Neural cell (in vitro differentiated cells): ENCODE measurements around the gene POLR2J3. TPM values are rescaled to one million over a fixed set of nuclear protein-coding genes. Genes with fewer than 3 reads are reported as not detected.
"Not testable (repeated sequence)": the region's sequence is repeated elsewhere in the genome, so short reads cannot be mapped to it uniquely, and the experiment has no call there.

Experiments
- H2AFZ ChIP-seq: fragments of 200-600, 300-800 bp; sonication (generic), shearing (Covaris generic); 2 replicates; pipeline ENCODE4 v1.6.0; 2014; ENCODE audit warnings: low read depth, mild to moderate bottlenecking, antibody characterized with exemption, low read length, moderate library complexity
- H3F3A ChIP-seq: fragments of 200-600 bp; shearing (Covaris generic); 2 replicates; pipeline ENCODE4 v1.6.1; 2016; ENCODE audit warnings: mild to moderate bottlenecking, moderate library complexity, mixed read lengths, antibody characterized with exemption, low read length; ENCODE audit not compliant: insufficient read depth, poor library complexity, severe bottlenecking
- H3K27ac ChIP-seq: fragments of 200-600, 300-800 bp; sonication (generic), shearing (Covaris generic); 2 replicates; pipeline ENCODE4 v1.5.1; 2014; ENCODE audit warnings: mild to moderate bottlenecking, low read length, moderate library complexity
- H3K27me3 ChIP-seq: fragments of 300-800, 200-600 bp; sonication (generic), shearing (Covaris generic); 2 replicates; pipeline ENCODE4 v1.6.0; 2014; ENCODE audit warnings: mild to moderate bottlenecking, low read depth, low read length, moderate library complexity; ENCODE audit not compliant: insufficient read depth
- H3K36me3 ChIP-seq: fragments of 300-800, 200-600 bp; sonication (generic), shearing (Covaris generic); 2 replicates; pipeline ENCODE4 v1.5.1; 2014; ENCODE audit warnings: mild to moderate bottlenecking, antibody characterized with exemption, low read length, moderate library complexity; ENCODE audit not compliant: insufficient read depth
- H3K4me2 ChIP-seq: fragments of 300-800, 200-600 bp; sonication (generic), shearing (Covaris generic); 2 replicates; pipeline ENCODE4 v1.6.0; 2014; ENCODE audit warnings: mild to moderate bottlenecking, low read length
- H3K4me3 ChIP-seq: fragments of 300-800, 200-600 bp; sonication (generic), shearing (Covaris generic); 2 replicates; pipeline ENCODE4 v1.5.1; 2014; ENCODE audit warnings: mild to moderate bottlenecking, low read length, moderate library complexity
- H3K79me2 ChIP-seq: fragments of 200-600 bp; shearing (Covaris generic); replicated peaks from 2 replicates; pipeline ENCODE4 v1.6.0; 2014; ENCODE audit warnings: mild to moderate bottlenecking, low read length, moderate library complexity; ENCODE audit not compliant: insufficient read depth
- H3K9ac ChIP-seq: fragments of 300-800, 200-600 bp; sonication (generic), shearing (Covaris generic); 2 replicates; pipeline ENCODE4 v1.6.1; 2016; ENCODE audit warnings: mild to moderate bottlenecking, low read length, mixed read lengths
- H3K9me2 ChIP-seq: fragments of 200-600 bp; shearing (Covaris generic); 2 replicates; pipeline ENCODE4 v1.6.1; 2016; ENCODE audit warnings: mild to moderate bottlenecking, low read length, mixed read lengths; ENCODE audit not compliant: insufficient read depth
- H3K9me3 ChIP-seq: fragments of 200-600, 300-800 bp; sonication (generic), shearing (Covaris generic); 2 replicates; pipeline ENCODE4 v1.6.1; 2016; ENCODE audit warnings: mild to moderate bottlenecking, mixed run types, low read length, moderate library complexity, mixed read lengths
- H4K20me1 ChIP-seq: fragments of 200-600 bp; shearing (Covaris generic); 2 replicates; pipeline ENCODE4 v1.6.1; 2016; ENCODE audit warnings: mild to moderate bottlenecking, mixed run types; ENCODE audit not compliant: insufficient read depth
- polyA plus RNA-seq: library from polyadenylated mRNA; depleted of rRNA; stranded (reverse); fragments of >200 nt; gene quantifications from 2 replicates; pipeline ENCODE4 v1.2.3, GENCODE V29; 2014

POLR2J3 gene
- polyA plus RNA-seq, 1 donor from 2014 or later: 16.8 TPM

DNA sequence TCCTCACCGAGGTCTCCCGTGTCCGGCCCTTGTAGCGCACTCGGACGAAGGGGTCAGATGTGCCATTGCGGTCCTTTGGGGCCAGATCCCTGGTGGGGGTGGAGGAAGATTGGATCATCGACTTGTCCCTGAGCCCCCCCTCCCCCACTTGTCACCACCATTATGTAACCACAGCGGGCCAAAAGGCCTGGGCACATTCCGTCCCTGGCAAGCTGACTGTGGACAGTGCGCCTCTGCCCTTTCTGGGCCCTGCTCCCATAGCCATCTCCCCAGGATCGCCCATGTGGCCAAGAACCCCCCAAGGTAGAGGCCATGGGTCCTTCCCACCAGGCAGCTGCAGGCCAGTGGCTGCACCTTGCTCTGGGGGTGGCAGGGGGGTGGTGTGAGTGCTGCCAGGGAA, 29.9 kb upstream of the POLR2J3 start:
- not testable (repeated sequence) for H4K20me1 ChIP-seq, H2AFZ ChIP-seq, H3K9ac ChIP-seq, H3K27ac ChIP-seq, H3K4me2 ChIP-seq, H3K9me2 ChIP-seq, H3K27me3 ChIP-seq, H3K9me3 ChIP-seq, H3F3A ChIP-seq, H3K79me2 ChIP-seq, H3K4me3 ChIP-seq, H3K36me3 ChIP-seq

DNA sequence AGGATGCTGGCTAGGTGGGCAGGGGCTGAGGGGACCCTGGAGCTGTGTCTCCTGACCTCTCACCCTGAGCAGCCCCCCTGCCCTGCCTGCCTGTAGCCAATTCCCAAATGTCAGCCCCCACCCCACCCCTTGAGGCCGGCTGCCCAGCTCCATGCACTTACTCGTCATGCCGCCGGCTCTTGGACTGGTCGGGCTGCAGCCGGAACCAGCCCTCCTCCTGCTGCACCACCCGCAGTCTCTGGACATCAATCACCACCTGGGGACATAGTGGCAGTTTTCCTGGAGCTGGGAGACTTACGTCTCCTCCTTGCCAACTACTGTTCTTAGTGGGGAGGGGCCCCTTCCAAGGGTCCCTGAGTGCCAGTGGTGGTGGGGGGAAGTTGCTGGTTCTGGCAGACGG, 27.3 kb upstream of the POLR2J3 start:
- H3K9me2 ChIP-seq, H4K20me1 ChIP-seq, H3F3A ChIP-seq, H3K79me2 ChIP-seq, H3K9ac ChIP-seq, H3K4me3 ChIP-seq, H3K4me2 ChIP-seq, H2AFZ ChIP-seq, H3K27ac ChIP-seq, H3K36me3 ChIP-seq, H3K27me3 ChIP-seq, H3K9me3 ChIP-seq: not testable (repeated sequence)

DNA sequence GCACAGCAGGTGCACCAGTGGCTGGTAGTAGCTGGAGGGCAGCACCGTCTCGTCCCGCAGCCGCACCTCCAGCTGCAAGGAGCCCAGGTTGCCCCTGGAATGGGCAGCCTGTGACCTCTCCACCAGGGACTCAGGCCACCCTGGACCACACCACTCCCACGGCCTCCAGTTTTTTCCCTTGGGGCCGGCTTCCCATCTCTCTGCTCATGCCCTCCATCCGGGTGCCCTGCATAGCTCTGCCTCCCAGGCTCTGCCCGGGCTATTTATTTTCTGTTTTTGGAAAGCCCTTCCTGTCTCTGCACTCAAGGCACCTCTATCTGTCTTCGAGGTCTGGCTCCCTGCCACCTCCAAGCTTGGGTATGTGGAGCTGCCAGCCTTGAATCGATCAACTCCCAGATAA, 23.7 kb upstream of the POLR2J3 start:
- not testable (repeated sequence) for H4K20me1 ChIP-seq, H3K9ac ChIP-seq, H3F3A ChIP-seq, H3K4me3 ChIP-seq, H3K9me2 ChIP-seq, H3K9me3 ChIP-seq, H3K4me2 ChIP-seq, H2AFZ ChIP-seq, H3K27ac ChIP-seq, H3K27me3 ChIP-seq, H3K79me2 ChIP-seq, H3K36me3 ChIP-seq

DNA sequence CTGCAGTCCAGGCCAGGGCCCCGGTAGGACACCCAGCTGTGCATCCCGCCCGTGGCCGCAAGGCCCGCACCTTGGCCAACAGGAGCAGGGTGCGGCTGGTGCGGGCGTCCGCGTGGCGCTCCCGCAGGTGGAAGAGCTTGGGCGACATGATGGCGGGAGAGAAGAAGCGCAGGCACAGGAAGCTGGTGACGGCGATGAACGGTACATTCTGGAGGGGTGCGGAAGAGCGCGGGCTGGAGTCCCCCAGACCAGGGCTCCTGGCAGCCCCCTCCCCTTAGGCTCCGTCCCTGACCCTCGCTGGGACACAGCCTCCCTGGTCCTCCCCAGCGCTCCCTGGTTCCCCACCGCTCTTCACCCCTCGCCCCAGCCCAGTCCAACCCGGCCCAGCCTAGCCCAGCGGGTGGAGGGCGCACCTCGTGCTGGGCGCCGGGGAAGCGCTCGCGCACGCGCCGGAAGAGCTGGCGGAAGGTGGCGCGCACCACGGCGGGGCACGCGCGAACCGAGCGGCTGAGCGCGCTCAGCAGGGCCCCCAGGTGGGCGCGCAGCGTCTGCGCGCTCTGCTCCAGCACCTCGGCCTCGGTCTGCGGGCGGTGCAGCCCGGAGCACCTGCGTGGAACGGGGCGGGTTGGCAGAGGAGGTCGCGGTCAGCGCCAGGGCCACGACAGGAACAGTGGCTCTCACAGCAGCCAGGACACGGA, 21.4 kb upstream of the POLR2J3 start:
- H3K9ac ChIP-seq, H3F3A ChIP-seq, H3K27ac ChIP-seq, H3K4me2 ChIP-seq, H3K36me3 ChIP-seq, H3K27me3 ChIP-seq, H3K9me3 ChIP-seq, H3K9me2 ChIP-seq, H2AFZ ChIP-seq, H4K20me1 ChIP-seq, H3K4me3 ChIP-seq, H3K79me2 ChIP-seq: not testable (repeated sequence)

DNA sequence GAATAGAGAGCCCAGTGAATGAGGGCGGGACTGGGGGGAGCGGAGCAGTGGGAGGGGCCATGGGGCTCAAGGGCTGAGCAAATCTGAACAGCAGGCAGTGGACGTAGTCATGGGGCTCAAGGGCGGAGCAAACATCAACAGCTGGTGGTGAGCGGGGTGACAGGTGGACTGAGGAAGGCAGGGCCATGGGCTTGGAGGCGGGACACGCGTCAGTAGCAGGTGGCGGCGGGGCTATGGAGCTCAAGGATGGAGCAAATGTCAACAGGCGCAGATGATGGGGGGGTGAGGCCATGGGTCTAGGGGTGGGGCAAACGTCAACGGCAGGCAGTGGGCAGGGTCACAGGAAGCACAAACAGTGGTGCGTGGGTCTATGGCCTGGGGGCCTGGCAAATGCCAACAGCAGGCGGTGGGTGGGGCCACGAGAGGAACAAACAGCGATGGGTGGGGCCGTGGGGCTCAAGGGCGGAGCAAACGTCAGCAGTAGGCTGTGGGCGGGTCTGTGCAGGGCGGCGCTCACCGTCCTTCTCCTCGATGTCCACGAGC, 20.2 kb upstream of the POLR2J3 start:
- not testable (repeated sequence) for H3K4me2 ChIP-seq, H3F3A ChIP-seq, H3K9ac ChIP-seq, H4K20me1 ChIP-seq, H3K9me2 ChIP-seq, H3K27ac ChIP-seq, H3K9me3 ChIP-seq, H3K79me2 ChIP-seq, H3K4me3 ChIP-seq, H2AFZ ChIP-seq, H3K36me3 ChIP-seq, H3K27me3 ChIP-seq

DNA sequence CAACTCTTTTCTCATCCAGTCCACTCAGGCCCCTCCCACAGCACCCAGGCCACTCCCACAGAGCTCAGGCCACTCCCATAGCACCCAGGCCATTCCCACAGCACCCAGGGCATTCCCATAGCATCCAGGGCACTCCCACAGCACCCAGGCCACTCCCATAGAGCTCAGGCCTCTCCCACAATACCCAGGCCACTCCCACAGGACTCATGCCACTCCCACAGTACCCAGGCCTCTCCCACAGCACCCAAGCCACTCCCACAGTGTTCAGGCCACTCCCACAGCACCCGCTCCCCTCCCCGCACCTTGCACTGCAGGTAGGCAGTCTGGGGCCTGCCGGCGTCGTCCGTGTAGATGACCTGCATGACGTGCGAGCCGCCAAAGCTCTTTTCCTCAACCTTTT, 17.5 kb upstream of the POLR2J3 start:
- not testable (repeated sequence) for H4K20me1 ChIP-seq, H3F3A ChIP-seq, H3K4me3 ChIP-seq, H3K9ac ChIP-seq, H3K4me2 ChIP-seq, H3K9me3 ChIP-seq, H3K36me3 ChIP-seq, H2AFZ ChIP-seq, H3K9me2 ChIP-seq, H3K27ac ChIP-seq, H3K79me2 ChIP-seq, H3K27me3 ChIP-seq

DNA sequence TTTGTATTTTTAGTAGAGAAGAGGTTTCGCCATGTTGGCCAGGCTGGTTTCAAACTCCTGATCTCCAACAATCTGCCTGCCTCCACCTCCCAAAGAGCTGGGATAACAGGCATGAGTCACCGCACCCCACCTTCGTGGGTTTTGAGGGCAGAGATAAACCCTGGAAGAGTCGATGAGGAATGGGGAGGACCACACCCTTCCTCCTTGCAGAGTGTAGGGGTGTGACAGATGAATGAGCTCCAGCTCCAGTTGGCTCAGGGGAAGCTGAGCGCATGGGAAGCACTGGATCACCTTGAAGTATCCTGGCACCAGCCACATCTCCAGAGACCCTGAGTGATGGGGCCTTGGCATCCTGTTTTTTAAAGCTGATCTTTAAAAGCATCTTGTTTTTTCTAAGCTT, 11.1 kb upstream of the POLR2J3 start:
- not testable (repeated sequence) for H3K36me3 ChIP-seq, H2AFZ ChIP-seq, H3F3A ChIP-seq, H3K4me2 ChIP-seq, H3K27ac ChIP-seq, H3K9me2 ChIP-seq, H4K20me1 ChIP-seq, H3K9me3 ChIP-seq, H3K27me3 ChIP-seq, H3K4me3 ChIP-seq, H3K79me2 ChIP-seq, H3K9ac ChIP-seq

DNA sequence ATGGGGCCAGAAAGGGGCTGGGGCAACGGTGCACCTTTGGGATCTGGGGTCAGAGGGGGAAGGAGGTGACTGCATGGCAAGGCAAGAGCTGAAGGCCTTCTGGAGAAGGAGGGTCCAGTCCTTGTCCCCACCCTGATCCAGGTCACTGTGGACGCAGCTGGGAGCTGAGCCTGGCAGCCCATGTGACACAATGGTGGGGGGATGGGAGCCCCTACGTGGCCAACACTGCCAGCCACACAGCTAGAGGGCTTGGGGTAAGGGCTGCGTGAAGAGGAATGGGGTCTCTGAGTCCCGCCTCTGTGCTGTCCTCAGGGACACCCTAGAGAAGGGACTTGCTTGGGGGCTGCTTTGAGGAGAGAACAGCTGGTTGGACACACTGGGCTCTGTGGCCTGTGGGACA, 9.3 kb upstream of the POLR2J3 start:
- not testable (repeated sequence) for H3K79me2 ChIP-seq, H2AFZ ChIP-seq, H3K27me3 ChIP-seq, H3K27ac ChIP-seq, H3K36me3 ChIP-seq, H3K4me2 ChIP-seq, H3K4me3 ChIP-seq, H4K20me1 ChIP-seq, H3K9ac ChIP-seq, H3F3A ChIP-seq, H3K9me2 ChIP-seq, H3K9me3 ChIP-seq
